Lower leg skin (tissue), 3 donors: ENCODE data around the gene OR6N1.

ENCODE experiments used
- POLR2A ChIP-seq, 2 donors: fragments of 450-650 bp; IDR thresholded peaks; one replicate each; pipeline ENCODE4 v1.6.1; 2016 to 2017; ENCODE audit warnings: antibody characterized with exemption in 2 of 2, mild to moderate bottlenecking in 1 of 2, moderate library complexity in 1 of 2
- TF ChIP-seq, protein P1 (sequence below), 3 donors: fragments of 450-650 bp; IDR thresholded peaks; one replicate each; pipeline ENCODE4 v1.5.1; 2016; ENCODE audit warnings: antibody characterized with exemption in 3 of 3, mild to moderate bottlenecking in 3 of 3, moderate library complexity in 2 of 3

DNA sequence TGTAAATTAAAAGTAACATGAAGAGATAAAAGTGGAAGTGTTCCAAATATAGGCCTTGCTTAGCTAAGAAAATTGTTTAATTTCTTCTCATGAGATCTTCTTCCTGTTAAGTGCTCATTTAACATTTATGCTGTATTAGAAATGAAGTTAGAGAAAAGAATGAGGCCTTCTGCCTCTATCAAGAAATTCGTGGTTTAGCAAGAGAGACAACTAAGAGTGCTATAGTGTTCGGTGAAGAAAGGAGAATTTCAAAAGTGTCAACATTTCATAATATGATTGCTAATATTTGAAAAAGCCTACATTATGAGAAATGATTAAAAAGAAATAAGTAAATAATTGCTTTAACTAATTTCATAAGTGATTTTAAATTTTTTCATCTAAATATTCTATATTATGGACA, 40.3 kb upstream of the OR6N1 start:
- TF ChIP-seq, protein P1, sequence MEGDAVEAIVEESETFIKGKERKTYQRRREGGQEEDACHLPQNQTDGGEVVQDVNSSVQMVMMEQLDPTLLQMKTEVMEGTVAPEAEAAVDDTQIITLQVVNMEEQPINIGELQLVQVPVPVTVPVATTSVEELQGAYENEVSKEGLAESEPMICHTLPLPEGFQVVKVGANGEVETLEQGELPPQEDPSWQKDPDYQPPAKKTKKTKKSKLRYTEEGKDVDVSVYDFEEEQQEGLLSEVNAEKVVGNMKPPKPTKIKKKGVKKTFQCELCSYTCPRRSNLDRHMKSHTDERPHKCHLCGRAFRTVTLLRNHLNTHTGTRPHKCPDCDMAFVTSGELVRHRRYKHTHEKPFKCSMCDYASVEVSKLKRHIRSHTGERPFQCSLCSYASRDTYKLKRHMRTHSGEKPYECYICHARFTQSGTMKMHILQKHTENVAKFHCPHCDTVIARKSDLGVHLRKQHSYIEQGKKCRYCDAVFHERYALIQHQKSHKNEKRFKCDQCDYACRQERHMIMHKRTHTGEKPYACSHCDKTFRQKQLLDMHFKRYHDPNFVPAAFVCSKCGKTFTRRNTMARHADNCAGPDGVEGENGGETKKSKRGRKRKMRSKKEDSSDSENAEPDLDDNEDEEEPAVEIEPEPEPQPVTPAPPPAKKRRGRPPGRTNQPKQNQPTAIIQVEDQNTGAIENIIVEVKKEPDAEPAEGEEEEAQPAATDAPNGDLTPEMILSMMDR (IDR thresholded peaks at IDR 0.05), result no peak
- TF ChIP-seq POLR2A (IDR thresholded peaks at IDR 0.05), result no peak
